ENCODE results near the gene TFDP1.

DNA sequence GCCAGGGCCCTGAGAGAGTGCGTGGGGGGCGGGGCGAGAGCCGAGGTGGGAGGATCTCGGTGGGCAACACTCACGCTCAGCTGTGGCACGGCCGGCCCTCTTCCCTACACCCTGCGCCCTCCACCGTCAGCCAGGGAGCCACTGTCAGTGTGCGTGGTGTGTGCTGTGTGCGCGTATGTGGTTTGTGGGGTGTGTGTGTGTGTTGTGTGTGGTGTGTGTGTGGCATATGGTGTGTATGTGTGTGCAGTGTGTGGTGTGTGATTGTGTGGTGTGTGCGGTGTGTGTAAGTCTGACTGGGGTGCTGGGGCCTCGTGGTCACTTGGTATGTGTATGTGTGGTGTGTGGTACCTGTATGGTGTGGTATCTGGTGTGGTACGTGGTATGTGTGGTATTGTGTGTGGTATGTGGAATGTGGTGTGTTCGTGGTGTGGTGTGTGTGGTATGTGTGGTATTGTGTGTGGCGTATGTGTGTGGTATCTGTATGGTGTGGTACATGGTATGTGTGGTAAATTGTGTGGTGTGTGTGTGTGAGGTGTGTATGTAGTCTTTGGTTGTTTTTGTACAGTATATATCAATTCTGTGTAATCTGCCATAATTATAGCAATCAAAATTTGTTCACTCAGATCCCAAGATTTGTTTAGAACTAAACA lies 87.6 kb downstream of the TFDP1 start:
- no peak for TF ChIP-seq SIN3A (IDR thresholded peaks at IDR 0.05; ENCODE audit: borderline replicate concordance, insufficient read depth, low read length)
- no peak for TF ChIP-seq REST (IDR thresholded peaks at IDR 0.05; ENCODE audit: insufficient read depth in 1 of 2, low read depth in 2 of 2, low read length in 2 of 2)

Data from PFSK-1 (cell line).